CD4-positive, alpha-beta T cell (primary cell): ENCODE measurements around the gene CRYL1. TPM values are rescaled to one million over a fixed set of nuclear protein-coding genes. Genes with fewer than 3 reads are reported as not detected.
A peak's percentile ranks its signal among the peaks of the same experiment; 100 is the strongest.

ENCODE experiments used
- ATAC-seq: fragments of 200-7000 bp; cut with Tn5 transposase; one replicate; pipeline ENCODE4 v1.10.0; 2022; ENCODE audit warnings: mild to moderate bottlenecking; ENCODE audit not compliant: poor library complexity
- CTCF ChIA-PET: fragments of 350-600 bp; sonication (Branson Sonifier 250); formaldehyde crosslinking; loops from one replicate; lab custom pipeline; 2021; ENCODE audit warnings: antibody characterized with exemption, inconsistent platforms; lab: Charles Lee
- POLR2A ChIA-PET: fragments of 350-600 bp; sonication (Branson Sonifier 250); formaldehyde crosslinking; loops from one replicate; lab custom pipeline; 2021; ENCODE audit warnings: antibody characterized with exemption, inconsistent platforms; lab: Charles Lee
- DNase-seq, 14 experiments: peaks; one replicate each; pipeline ENCODE4 v3.0.0-alpha.2; 2013 to 2020; ENCODE audit warnings: mixed read lengths in 2 of 14
- H3K27ac ChIP-seq, 2 donors: one replicate each; pipeline versions ENCODE4 v1.5.1 to v1.7.0; 2013; ENCODE audit warnings: low read length in 2 of 2, low read depth in 1 of 2, mild to moderate bottlenecking in 1 of 2
- H3K27me3 ChIP-seq, 2 experiments: 1 replicate in 1 of 2; 2 replicates in 1 of 2; pipeline versions ENCODE4 v1.6.1 to v1.7.0; 2013; ENCODE audit warnings: low read length in 2 of 2, control low read depth in 1 of 2, mild to moderate bottlenecking in 1 of 2, moderate library complexity in 1 of 2; ENCODE audit not compliant: insufficient read depth in 2 of 2, control insufficient read depth in 1 of 2
- H3K36me3 ChIP-seq: one replicate; pipeline ENCODE4 v1.6.1; 2013; ENCODE audit warnings: low read length, control low read depth; ENCODE audit not compliant: insufficient read depth
- H3K4me1 ChIP-seq: one replicate; pipeline ENCODE4 v1.6.1; 2013; ENCODE audit warnings: low read length, control low read depth; ENCODE audit not compliant: insufficient read depth
- H3K4me3 ChIP-seq: one replicate; pipeline ENCODE4 v1.5.1; 2013; ENCODE audit warnings: mild to moderate bottlenecking, low read length, moderate library complexity
- H3K9me3 ChIP-seq, 2 experiments: 1 replicate in 1 of 2; 2 replicates in 1 of 2; pipeline versions ENCODE4 v1.6.1 to v1.7.0; 2013; ENCODE audit warnings: low read length in 2 of 2, mild to moderate bottlenecking in 2 of 2, control low read depth in 1 of 2, moderate library complexity in 1 of 2; ENCODE audit not compliant: control insufficient read depth in 1 of 2, insufficient read depth in 1 of 2
- H3K27ac Mint-ChIP-seq: one replicate; pipeline ENCODE4 v1.8.0; 2020; ENCODE audit warnings: mixed read lengths
- H3K27me3 Mint-ChIP-seq: one replicate; pipeline ENCODE4 v1.8.0; 2021; ENCODE audit warnings: mixed read lengths
- H3K36me3 Mint-ChIP-seq: one replicate; pipeline ENCODE4 v1.8.0; 2021; ENCODE audit warnings: low read depth, mixed read lengths
- H3K4me1 Mint-ChIP-seq: one replicate; pipeline ENCODE4 v1.8.0; 2021; ENCODE audit warnings: low read depth, mixed read lengths
- H3K4me3 Mint-ChIP-seq: one replicate; pipeline ENCODE4 v1.8.0; 2020; ENCODE audit warnings: mild to moderate bottlenecking, mixed read lengths
- H3K9me3 Mint-ChIP-seq: one replicate; pipeline ENCODE4 v1.8.0; 2020; ENCODE audit warnings: mixed read lengths
- CTCF ChIP-seq: fragments of 200-600 bp; IDR thresholded peaks from one replicate; pipeline ENCODE4 v1.8.0; 2022; ENCODE audit warnings: antibody characterized with exemption, mild to moderate bottlenecking
- intact Hi-C, 2 experiments: fragments of 100-400 bp; cut with DNase I in 1 of 2; cut with micrococcal nuclease in 1 of 2; formaldehyde crosslinking; loops; one replicate each; pipeline versions ENCODE4 v1.15.1 to v1.9.0; 2023 to 2025; cut with DNase I, micrococcal nuclease
- total RNA-seq, 174 experiments: library from RNA in 2 of 174; stranded (reverse) in 2 of 174; gene quantifications; one replicate each; pipeline ENCODE4 v1.2.3 and lab custom pipeline; 2021 to 2026

CRYL1 gene
- total RNA-seq, 2 experiments from 2014 or later: 7.9 to 8.0 TPM

- H3K27me3 ChIP-seq: no peaks in the 10 kb centered on the region
- Mint-ChIP-seq H3K9me3 (peaks cover 15% of the 10 kb centered on the region), H3K36me3 (peaks cover 41% of the 10 kb centered on the region), H3K4me3 (no peak overlapping the region), H3K4me1 (peaks cover 22% of the 10 kb centered on the region), H3K27ac (no peak overlapping the region), H3K27me3 (no peaks in the 10 kb centered on the region)
- H3K4me1 ChIP-seq: peaks cover 4% of the 10 kb centered on the region
- no peak for ATAC-seq
- no peaks in the 10 kb centered on the region for H3K36me3 ChIP-seq
- no peak overlapping the region for H3K4me3 ChIP-seq
- no peak for TF ChIP-seq CTCF
- intact Hi-C loops: no loop called here
- no peak overlapping the region for H3K27ac ChIP-seq
- POLR2A ChIA-PET: no interaction called here
- peaks cover 9 to 13% of the 10 kb centered on the region in 2 experiments for H3K9me3 ChIP-seq
- no peak for DNase-seq
- CTCF ChIA-PET: no interaction called here
Observed at GRCh38 chr13:20446900-20447299, 78.8 kb downstream of the CRYL1 start.

- H3K27me3 Mint-ChIP-seq: no peaks in the 10 kb centered on the region
- ChIA-PET CTCF (no interaction called here), POLR2A (interaction anchor here (0.7 kb wide), 1 partner anchor 26 kb away, joined by 3 read pairs; no protein-coding TSS in a partner anchor)
- DNase-seq: no peak
- Histone ChIP-seq H3K4me3 (no peak overlapping the region), H3K9me3 (peaks cover 9 to 13% of the 10 kb centered on the region in 2 experiments), H3K4me1 (peaks cover 4% of the 10 kb centered on the region), H3K27me3 (no peaks in the 10 kb centered on the region), H3K36me3 (no peaks in the 10 kb centered on the region), H3K27ac (no peak overlapping the region)
- TF ChIP-seq CTCF: no peak
- H3K27ac Mint-ChIP-seq: no peak overlapping the region
- peaks cover 15% of the 10 kb centered on the region for H3K9me3 Mint-ChIP-seq
- H3K4me3 Mint-ChIP-seq: no peak overlapping the region
- peaks cover 17% of the 10 kb centered on the region for H3K4me1 Mint-ChIP-seq
- ATAC-seq: no peak
- peaks cover 41% of the 10 kb centered on the region for H3K36me3 Mint-ChIP-seq
- intact Hi-C loops: no loop called here
Observed at GRCh38 chr13:20446405-20446804, 79.3 kb downstream of the CRYL1 start.

GRCh38 chr13:20442798-20443381 is 82.8 kb downstream of the CRYL1 start:
- no peak overlapping the region for H3K27ac ChIP-seq
- ATAC-seq (no peak), DNase-seq (no peak)
- Mint-ChIP-seq H3K4me1 (peaks cover 13% of the 10 kb centered on the region), H3K9me3 (peaks cover 7% of the 10 kb centered on the region), H3K27ac (peak overlapping the region; percentile 3), H3K36me3 (peaks cover 22% of the 10 kb centered on the region), H3K4me3 (no peak overlapping the region), H3K27me3 (no peaks in the 10 kb centered on the region)
- ChIA-PET CTCF (interaction anchor here (1.5 kb wide), 1 partner anchor 9 kb away, joined by 3 read pairs; no protein-coding TSS in a partner anchor), POLR2A (interaction anchor here (1.1 to 1.2 kb wide), 2 partner anchors 31 to 34 kb away, joined by 3 to 6 read pairs; no protein-coding TSS in a partner anchor)
- H3K9me3 ChIP-seq: peaks cover 4% of the 10 kb centered on the region in 2 experiments
- no peaks in the 10 kb centered on the region for H3K27me3 ChIP-seq
- no peak for TF ChIP-seq CTCF
- H3K4me3 ChIP-seq: no peak overlapping the region
- peaks cover 4% of the 10 kb centered on the region for H3K4me1 ChIP-seq
- intact Hi-C loops: no loop called here
- H3K36me3 ChIP-seq: no peaks in the 10 kb centered on the region
